ENCODE results near the gene HDC.

The HDC gene

DNA sequence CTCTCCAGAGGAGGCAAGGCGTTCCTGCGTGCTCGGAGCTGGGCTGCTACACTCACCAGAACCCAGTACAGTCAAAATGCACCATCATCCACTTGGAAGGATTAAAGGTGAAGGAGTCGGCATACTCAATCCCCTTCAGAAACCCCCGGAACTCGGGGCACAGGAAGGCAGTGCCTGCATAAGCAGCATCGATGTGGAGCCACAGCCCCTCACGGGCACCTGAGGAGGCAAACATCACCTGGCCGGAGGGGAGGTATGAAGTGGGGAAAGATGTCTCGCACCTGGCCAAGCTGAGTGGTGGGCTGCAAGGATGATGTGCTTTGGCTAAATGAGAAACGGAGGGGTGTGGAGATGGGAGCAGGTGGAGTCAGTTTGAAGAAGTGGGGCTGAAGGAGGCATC lies 13.0 kb downstream of the HDC start:
- no peak for DNase-seq

DNA sequence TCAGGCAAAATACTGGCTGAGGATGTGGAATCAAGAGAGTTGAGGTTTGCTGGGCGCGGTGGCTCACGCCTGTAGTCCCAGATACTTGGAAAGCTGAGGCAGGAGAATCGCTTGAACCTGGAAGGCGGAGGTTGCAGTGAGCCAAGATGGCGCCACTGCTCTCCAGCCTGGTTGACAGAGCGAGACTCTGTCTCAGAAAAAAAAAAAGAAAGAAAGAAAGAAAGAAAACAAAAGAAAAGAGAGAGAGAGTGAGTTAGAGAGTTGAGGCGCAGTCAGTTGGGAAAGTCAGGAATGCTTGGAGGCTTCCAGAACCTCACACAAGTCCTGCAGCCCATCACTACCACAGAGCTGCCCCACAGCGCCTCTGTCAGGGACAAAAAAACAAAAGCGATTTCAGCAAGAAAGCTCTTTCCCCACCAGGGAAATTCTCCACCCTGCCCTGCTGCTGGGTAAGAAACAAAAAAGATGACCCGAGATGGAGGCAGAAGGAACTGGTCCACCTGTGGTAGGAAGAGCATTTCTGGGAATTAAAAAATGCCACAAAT lies 13.8 kb downstream of the HDC start:
- DNase-seq = no peak

DNA sequence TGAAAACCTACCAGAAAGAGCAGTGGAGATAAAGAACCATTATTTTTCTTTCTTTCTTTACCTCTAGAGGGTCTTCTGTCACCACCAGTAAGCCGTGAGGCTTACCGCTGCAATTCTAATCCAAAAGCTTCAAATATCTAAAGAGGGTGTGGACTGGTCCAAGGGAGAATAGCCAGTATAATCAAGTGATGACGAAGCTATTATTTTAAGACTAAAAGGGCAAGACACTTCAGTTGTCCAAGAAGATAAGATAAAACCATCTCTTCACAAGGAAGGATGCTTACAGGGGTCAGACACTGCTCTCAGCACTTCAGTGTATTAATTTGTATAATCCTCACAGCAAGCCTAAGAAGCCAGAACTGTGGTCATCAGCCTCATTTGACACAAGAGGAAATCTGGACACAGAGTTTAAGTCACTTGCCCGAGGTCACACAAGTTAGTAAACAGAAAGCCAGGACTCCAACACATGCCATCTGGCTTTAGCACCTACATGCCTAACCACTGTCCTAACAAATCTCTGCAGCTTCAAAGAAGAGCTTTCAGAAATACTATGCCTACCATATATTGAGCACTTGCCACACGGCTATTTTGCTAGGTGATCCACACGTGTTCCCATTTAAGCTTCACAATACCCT lies 14.6 kb downstream of the HDC start:
- DNase-seq = no peak

DNA sequence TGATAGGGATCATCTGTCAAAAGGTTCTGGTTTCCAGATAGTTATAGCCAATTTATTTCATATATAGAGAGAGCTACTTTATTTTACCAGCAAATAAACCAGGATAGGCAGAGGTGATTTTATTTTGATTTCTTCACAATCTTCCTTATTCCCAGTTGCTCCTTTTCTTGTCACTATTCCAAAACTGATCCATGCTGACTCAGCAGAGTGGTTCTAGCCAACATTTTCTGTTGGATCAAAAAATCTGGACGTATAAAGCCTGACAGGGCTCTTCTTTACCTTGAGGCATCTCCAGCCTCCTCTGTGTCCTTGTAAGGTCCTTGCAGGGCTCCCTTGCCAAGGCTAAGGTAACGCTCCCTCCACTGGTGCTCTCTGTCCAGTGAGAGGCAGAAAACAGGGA lies 15.8 kb downstream of the HDC start:
- no peak for DNase-seq

DNA sequence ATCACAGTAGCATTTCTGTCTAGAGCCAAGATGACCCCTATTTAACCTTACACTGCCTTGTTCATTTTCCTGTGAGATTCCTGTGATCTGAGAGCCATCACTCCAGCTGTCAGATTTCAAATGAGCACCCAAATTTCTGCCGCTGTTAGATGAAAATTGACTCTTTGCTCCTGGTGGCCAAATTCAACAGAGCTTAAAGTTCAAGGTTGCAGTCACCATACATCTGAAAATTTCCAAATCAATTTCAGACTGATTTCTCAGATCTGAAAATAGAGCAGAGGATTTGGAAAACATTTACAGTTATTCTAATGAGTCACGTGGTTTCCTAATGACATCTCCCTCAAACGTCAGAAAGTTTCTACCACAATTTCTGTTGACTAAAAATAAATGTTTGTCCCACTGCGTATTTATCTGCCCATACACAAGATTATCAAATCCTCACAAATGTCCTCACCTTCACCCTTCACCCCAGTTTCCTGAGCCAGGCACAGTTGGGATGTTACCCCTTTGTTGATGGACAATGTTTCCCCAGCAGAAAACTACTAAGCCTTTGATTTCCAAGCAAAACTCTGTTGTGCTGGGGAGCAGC lies 16.4 kb downstream of the HDC start:
- no peak for DNase-seq

DNA sequence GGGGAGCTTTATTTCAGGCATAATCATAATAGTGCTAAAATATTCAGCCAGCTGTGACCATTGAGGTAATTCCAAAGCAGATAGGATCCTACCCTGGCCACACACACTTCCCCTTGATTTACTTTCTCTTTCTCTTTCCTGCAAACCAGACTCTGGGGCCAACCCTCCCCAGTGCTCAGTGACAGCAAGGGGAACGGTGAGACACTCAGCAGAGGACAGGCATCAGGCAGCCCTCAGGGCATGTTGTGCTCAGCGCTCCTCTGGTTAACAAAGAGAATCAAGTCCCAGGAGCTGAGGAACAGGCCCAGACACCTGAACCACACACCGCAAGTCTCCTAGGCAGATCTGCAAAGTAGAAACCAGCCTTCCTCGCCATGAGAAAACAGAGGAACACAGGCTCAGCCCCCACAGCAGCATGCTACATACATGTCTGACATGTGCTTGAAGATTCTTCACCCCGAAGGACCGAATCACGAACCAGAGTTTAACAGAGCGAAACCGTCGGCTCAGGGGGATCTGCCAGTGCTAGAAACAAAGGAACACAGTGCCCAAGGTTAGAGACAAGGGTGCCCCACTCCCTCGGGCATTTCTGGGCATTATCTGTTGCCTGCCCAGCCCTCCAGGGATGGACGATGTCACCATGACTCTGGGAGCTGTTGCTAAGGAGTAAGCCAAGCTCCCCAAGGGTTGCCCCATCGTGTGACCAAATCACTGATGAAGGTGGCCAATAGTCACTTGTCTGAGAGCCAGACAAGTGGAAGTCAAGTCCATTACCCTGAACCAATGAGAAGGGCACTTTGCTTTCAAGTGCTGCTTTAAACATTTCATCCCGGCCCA lies 17.5 kb downstream of the HDC start:
- peak; percentile 64 to 70 for DNase-seq

DNA sequence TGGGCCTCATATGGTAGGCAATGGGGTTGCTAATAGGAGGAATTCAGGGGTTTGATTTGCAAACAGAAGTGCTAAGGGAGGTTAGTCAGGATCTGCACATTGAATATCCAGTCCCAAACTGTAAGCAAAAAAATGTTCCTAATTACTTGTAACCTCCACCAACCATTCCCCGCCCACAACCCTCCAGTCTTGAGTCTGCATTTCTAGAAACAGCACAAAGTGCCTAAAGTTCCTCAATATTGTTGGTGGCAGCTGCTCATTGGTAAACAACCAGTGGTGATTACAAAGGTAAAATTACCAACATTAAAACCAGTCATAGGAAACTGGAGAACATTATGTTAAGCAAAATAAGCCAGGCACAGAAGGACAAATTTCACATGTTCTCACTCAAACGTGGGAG lies 18.9 kb downstream of the HDC start:
- DNase-seq = peak; percentile 39 to 49

DNA sequence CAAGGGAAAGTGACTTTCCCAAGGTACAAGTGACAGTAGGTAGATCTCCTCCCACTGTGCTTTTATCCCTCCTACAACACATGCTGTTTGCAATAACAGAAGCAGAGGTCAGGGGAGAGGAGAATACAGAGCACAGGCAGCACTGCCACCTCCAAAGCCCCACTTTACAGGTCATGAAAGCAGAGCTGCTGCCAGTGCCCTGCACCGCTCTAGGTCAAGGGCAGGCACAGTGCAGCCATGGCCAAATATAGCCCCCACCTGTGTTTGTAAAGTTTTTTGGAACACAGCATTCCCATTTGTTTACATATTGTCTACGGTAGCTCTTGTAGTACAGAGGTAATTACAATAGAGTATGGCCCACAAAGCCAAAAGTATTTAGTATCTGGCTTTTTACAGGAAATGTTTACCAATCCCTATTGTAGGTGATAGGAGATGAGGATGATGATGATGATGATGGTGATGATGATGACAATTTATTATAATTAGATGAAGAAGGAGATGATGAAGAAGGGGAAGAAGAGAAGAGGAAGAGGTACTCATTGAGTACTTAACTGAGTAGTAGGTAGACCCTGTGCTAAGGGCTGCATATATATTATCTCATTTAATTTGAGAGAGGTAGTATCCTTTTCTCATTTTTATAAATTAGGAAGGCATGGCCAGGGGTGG lies 20.4 kb downstream of the HDC start:
- DNase-seq = no peak

DNA sequence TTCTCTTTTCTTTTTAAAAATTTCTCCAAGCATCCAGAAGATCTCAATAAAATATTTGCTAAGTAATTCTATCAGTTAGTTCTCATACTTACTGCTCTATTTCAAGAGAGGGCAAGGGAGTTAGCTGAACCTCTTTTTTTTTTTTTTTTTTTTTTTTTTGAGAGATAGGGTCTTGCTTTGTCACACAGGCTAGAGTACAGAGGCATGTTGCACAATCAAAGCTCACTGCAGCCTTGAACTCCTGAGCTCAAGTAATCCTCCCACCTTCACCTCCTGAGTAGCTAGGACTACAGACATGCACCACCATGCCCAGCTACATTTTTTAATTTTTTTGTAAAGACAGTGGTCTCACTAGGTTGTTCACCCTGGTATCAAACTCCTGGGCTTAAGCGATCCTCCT lies 21.4 kb downstream of the HDC start:
- no peak for DNase-seq

DNA sequence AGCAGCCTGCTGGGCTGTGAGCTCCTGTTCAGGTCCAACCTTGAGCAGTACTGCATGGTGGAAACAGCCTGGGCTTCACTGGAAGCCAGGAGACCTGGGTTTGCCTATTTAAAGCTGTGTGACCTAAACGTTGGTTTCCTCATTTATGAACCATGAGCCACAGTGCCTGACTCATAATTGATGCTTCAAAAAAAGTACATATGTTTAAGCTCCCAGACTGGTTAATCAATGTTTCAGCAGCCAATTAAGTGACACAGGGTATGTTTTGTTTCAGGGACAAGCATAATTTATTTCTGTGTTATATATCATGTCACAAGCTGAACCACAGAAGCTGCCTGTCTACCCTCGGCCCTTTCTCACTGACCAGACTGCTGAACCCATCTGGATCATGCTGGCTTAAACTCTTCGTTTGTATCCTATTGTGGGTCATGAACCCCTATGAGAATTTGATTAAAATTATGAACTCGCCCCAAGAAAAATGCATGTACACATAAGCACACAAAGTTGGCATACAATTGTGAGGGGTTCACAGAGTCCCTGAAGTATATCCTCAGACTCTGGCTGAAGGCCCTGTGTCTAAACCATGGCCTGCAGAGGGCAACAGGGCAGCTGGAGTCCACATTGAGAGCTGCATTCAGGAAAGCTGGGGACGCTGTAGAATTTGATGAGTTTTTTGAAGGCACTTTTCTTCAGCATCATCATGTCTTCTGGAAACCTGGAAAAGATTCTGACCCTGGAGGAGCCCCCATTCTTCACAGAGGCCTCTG lies 23.7 kb downstream of the HDC start:
- no peak for DNase-seq

DNA sequence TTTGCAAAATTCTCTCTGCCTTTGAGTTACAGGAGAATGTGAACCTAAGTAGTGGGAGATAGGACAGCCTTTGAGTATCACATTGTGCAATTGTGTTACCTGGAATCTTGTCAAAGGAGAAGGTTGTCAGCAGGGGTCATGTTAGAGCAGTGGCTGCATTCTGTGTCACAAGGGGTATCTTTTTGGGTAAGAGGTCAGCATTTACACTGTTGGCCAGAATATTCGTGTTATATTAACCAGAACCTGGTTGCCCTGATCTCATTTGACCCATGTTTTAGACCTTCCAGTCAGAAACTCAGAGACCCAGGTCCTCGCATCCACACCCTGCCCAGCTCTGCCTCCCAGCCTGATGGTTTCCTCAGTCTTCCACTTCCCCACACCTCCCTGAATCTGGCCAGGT lies 27.3 kb downstream of the HDC start:
- DNase-seq = no peak

DNA sequence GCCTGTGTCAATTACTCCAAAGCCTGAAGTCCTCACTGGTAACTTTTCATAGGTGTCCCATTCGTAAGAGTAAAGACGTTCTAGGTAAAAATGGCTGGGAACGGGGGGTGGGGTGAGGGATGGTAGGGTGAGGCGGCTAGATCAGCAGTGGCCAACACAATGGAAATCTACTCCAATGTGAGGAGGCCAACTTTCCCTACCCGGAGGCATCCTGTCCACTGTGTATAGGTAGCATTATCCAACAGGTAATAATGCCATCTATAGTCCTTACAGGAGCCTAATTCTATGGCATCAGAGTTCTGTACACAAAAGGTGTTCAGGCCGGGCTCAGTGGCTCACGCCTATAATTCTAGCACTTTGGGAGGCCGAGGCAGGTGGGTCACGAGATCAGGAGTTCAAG lies 29.1 kb downstream of the HDC start:
- no peak for DNase-seq

DNA sequence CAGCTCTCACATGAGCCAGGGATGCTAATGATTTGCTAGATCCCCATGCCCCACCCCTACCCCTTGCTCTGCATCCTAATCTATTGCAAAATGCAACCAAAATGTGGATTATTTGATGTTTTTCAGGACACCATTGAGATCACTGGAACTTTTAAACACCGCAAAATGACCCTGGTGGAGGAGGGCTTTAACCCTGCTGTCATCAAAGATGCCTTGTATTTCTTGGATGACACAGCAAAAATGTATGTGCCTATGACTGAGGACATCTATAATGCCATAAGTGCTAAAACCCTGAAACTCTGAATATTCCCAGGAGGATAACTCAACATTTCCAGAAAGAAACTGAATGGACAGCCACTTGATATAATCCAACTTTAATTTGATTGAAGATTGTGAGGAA lies 29.7 kb downstream of the HDC start:
- DNase-seq = no peak

DNA sequence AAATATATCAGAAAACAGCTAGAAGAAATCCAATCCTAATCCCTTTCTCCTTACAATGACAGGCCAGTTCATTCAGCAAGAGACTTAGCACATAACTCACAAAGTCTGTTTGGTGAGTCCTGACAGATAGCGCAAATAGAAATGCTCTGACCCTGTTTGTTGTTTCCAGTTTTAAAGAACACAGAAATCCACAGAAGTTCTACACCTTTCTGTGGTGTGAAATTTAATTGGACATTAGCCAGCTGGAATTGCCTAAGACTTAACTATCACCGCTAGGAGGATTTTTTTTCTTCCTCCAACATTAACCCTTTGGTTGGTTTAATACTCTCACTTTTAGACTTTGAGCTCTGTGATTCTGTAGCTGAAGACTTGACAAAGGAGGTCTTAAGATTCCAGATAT lies 30.8 kb downstream of the HDC start:
- no peak for DNase-seq

DNA sequence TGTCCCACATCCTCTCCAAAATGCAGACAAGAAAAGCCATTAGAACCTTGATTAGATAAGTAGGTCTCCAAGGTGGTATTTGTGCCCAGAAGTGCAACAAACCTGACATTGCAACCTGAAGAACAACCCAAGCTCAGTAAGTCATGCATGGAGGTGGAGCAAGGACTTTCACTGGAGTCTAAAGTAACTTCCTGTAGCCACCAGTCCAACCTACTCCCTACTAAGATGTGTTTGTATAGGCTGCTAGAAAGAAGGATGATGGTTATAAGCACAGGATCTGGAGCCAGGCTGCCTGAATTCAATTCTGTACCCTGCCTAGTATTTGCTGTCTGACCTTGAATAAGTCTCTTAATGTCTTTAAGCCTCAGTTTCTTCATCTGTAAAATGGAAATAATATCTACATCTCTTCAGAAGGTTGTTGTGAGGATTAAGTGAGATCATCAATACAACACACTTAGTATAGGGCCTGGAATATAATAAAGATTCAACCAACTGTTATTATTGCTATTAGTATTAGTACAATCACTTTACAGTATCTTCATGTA lies 32.3 kb downstream of the HDC start:
- DNase-seq = no peak

DNA sequence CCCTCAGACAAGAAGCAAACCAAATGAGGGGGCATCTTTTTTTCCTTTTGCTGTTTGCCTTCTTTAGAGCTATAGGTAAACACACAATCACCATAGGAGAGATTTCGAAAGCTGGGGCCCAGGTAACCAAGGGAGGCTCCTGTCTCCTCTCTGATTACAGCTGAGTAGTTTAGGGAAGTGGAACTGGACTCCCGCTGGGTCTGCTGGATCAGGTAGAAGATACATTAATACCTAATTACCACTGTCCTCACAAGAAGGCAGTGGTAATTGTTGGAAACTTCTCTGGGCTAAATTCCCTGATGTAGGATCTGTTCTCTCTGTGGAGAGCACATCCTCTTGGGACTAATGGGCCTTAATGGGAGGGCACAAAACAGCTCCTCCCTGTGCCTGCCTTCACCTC lies 32.7 kb downstream of the HDC start:
- DNase-seq = no peak

DNA sequence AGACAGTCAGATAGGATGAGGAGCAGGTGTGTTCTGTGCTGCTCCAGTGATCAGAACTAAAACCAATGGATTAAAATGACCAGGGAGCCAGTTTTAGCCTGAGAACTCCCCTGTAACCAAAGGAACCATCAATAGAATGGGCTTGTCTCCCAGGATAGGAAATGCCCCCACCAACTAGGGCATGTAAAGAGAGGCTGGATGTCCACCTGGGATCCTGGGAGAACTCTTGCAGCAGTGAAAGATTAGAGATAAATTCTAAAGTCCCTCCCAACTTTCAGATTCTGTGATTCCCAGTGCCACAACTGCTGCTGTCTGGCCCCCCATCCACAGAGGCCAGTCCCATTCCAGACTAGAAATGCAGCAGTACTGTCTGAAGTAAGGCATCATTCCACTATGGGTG lies 33.8 kb downstream of the HDC start:
- DNase-seq = no peak

DNA sequence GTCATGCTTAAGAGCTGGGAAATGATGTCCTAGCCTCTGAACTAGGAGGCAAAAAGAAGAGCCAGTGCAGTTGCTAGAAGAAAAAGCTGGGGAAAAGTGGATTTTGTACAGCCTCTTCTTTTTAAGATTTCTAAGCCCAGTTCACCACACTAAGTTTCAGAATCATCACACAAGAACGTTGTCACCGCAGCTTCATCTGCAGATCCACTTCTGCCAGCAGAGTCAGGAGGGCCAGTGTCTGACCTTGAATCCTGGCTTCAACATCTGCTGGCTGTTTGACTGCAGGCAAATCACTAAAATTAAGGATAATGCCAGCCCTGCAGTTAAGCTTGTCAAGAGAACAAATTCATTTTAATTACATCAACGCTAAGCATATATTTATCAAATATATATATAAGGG lies 36.2 kb downstream of the HDC start:
- DNase-seq = no peak

DNA sequence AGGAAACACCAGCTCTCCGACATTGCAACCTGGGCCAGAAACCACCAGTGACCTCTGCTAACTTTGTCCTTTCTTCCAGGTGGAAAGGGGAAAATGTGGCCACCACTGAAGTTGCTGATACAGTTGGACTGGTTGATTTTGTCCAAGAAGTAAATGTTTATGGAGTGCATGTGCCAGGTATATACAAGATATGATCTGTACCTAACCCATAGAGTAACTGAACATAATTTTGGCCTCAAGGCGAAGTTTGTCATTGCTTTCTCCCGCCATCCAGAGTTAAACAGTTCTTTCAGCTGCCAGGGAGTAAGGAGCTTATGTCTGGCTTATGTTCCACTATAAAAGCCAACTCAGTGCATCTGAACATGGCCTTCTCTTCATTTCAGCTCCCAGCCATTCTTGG lies 36.7 kb downstream of the HDC start:
- DNase-seq = no peak

DNA sequence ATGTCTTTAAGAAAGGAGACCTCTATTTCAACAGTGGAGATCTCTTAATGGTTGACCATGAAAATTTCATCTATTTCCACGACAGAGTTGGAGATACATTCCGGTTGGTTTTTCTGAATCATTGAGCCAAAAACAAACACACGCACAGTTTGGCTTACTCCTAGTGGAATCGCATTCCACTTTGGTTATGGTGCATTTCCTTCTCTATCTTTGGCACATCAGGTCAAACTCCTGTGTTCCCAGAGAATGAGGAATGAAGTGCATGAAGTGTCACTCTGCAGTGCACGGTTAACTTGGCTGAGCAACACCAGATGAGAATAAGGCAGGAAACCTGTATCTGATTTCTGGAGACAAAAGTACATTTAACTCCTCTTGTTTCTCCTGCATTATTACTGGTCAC lies 38.5 kb downstream of the HDC start:
- no peak for DNase-seq

DNA sequence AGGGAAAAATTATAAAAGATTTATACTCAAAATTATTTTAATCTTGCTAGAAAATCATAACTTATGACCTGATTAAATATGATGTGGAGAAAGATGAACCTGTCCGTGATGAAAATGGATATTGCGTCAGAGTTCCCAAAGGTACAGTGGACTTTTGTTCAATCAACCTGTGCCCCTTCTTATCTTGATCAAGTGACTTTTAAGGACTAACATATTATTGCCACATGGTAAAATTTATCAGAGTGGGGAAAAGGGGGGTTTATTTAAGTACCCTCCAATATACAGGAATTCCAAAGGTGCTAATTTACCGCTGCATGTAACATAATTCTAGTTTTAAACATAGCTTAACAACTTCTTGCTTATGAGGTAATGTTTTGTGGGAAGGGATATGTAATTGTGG lies 39.6 kb downstream of the HDC start:
- no peak for DNase-seq

DNA sequence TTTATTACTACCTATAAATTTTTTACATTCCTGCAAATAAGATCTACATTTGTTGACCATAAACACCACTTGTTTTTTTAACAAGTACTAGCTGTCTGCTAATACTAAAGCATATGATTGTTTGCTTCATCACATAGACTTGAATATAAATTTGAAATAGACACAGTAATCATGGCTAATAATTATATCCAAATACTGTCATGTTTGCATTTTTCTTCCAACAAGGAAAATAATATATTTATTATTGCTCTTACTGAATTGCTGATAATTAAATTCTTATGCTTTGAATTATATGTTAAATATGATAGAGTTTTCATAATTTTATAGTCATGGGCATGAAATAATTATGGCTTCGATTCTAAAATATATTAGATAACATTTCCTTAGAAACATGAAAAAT lies 40.5 kb downstream of the HDC start:
- no peak for DNase-seq

DNA sequence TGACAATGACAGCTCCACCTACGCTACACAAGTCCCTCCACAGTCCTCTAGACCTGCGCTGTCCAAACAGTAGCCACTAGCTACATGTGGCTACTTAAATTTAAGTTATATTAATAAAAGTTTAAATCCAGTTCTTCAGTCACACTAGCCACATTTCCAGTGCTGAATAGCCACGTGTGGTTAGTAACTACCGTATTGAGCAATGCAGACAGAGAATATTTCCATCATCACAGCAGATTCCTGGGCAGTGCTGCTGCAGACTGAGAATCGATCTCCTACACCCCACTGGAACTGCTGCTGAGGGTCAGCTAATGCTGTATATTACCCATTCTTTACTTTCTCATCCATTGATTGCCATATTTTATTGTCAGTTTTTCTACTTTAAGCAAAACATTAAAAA lies 40.9 kb downstream of the HDC start:
- no peak for DNase-seq
